ENCODE measurements around the gene B4GALT6.
"Not testable (repeated sequence)": the region's sequence is repeated elsewhere in the genome, so short reads cannot be mapped to it uniquely, and the experiment has no call there.

- not testable (repeated sequence) for TF ChIP-seq TAF1 (IDR thresholded peaks at IDR 0.05; ENCODE audit: borderline replicate concordance, low read depth, low read length); POLR2AphosphoS5 (IDR thresholded peaks at IDR 0.05; ENCODE audit: low read depth, low read length)
These were observed 44.8 kb upstream of the B4GALT6 start for GRCh38 chr18:31729196-31729595.

Data from GM12892 (cell line).